Ascending aorta (tissue), 2 donors: Measurements from ENCODE around the gene DDAH1. TPM values are rescaled to one million over a fixed set of nuclear protein-coding genes. Genes with fewer than 3 reads are reported as not detected.

Experiments
- DNase-seq, 2 donors: peaks; one replicate each; pipeline ENCODE4 v3.0.0-alpha.2; 2019; ENCODE audit warnings: low spot score in 2 of 2
- H3K27ac ChIP-seq, 2 donors: fragments of 200-600 bp; sonication (generic); one replicate each; pipeline ENCODE4 v1.5.1; 2016 to 2017; ENCODE audit warnings: mild to moderate bottlenecking in 1 of 2
- H3K27me3 ChIP-seq: fragments of 200-600 bp; sonication (generic); one replicate; pipeline ENCODE4 v1.5.1; 2017
- H3K36me3 ChIP-seq, 2 donors: fragments of 200-600 bp; sonication (generic); one replicate each; pipeline ENCODE4 v1.5.1; 2016
- H3K4me1 ChIP-seq, 2 donors: fragments of 200-600 bp; sonication (generic); one replicate each; pipeline ENCODE4 v1.5.1; 2016 to 2017; ENCODE audit warnings: mild to moderate bottlenecking in 1 of 2
- H3K4me3 ChIP-seq, 2 donors: fragments of 200-600 bp; sonication (generic); one replicate each; pipeline ENCODE4 v1.5.1; 2016 to 2017; ENCODE audit warnings: mild to moderate bottlenecking in 1 of 2
- H3K9me3 ChIP-seq, 2 donors: fragments of 200-600 bp; sonication (generic); one replicate each; pipeline ENCODE4 v1.5.1; 2016
- intact Hi-C: fragments of 100-400 bp; cut with DNase I; formaldehyde crosslinking; loops from one replicate; pipeline ENCODE4 v1.15.1; 2023
- total RNA-seq: library from RNA; depleted of rRNA; stranded (reverse); fragments of >200 nt; gene quantifications from one replicate; pipeline ENCODE4 v1.1.0, GENCODE V29; 2016
- TF ChIP-seq, protein P1 (sequence below), 3 experiments: fragments of 200-600 bp in 2 of 3; fragments of 450-650 bp in 1 of 3; sonication (generic) in 2 of 3; IDR thresholded peaks; one replicate each; pipeline ENCODE4 v1.5.1; 2016 to 2019; ENCODE audit warnings: antibody characterized with exemption in 3 of 3, mild to moderate bottlenecking in 1 of 3, moderate library complexity in 1 of 3

DDAH1 gene
- total RNA-seq, 1 donor from 2014 or later: 8.5 TPM

DNA sequence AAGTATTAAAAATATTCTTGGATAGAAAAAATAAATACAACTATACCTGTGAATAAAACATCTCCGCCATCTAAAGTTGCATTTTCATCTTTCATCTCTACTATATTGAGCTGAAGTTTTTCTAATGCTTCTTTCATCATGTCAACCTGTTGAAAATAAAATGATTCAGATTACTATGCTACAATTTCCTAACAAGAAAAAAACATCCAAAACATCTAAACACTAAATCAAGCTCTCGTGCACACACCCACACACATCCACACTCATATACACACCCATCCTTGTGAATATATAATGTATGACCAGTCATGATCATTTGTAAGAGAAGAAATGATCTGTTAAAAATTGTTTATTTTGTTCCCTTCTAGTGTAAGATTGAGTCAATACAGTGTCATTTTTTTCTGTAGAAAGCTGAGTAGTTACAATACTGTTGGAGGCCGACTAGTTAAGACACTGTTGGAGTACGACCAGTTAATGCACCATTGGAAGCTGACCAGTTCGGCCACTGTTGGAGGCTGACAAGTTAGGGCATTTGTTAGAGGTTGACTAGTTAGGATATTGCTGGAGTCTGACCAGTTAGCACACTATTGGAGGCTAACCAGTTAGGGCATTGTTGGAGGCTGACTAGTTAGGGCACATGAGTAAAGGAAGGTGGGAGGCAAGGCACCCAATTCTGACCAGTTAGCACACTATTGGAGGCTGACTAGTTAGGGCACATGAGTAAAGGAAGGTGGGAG lies 106.1 kb downstream of the DDAH1 start:
- intact Hi-C loops: no loop called here
- no peaks in the 10 kb centered on the region for H3K9me3 ChIP-seq
- TF ChIP-seq, protein P1, sequence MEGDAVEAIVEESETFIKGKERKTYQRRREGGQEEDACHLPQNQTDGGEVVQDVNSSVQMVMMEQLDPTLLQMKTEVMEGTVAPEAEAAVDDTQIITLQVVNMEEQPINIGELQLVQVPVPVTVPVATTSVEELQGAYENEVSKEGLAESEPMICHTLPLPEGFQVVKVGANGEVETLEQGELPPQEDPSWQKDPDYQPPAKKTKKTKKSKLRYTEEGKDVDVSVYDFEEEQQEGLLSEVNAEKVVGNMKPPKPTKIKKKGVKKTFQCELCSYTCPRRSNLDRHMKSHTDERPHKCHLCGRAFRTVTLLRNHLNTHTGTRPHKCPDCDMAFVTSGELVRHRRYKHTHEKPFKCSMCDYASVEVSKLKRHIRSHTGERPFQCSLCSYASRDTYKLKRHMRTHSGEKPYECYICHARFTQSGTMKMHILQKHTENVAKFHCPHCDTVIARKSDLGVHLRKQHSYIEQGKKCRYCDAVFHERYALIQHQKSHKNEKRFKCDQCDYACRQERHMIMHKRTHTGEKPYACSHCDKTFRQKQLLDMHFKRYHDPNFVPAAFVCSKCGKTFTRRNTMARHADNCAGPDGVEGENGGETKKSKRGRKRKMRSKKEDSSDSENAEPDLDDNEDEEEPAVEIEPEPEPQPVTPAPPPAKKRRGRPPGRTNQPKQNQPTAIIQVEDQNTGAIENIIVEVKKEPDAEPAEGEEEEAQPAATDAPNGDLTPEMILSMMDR (IDR thresholded peaks at IDR 0.05): no peak
- no peaks in the 10 kb centered on the region for H3K27me3 ChIP-seq
- DNase-seq: no peak
- peak overlapping the region in 1 of 2 donors; percentile 19 for H3K27ac ChIP-seq
- no peaks in the 10 kb centered on the region for H3K36me3 ChIP-seq
- no peak overlapping the region for H3K4me3 ChIP-seq
- H3K4me1 ChIP-seq: peaks cover 0 to 7% of the 10 kb centered on the region in 2 donors

DNA sequence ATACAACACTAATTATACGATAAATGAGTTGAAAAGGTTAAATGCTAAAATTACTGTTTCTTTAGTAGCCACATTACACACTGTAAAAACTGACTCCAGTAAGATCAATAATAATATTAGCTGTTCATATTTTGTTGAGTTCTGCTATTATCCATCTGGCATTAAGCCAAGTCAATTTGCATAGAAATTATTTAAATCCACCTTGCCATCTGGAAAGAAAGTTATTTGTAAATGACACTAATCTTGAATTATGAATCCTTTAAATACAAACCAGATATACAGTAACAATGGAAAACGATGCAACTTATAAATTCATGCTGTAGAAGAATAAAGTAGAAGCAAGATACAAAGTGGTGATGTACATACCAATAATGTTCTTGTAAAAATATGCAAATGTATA lies 107.1 kb downstream of the DDAH1 start:
- Histone ChIP-seq H3K27ac (no peak overlapping the region), H3K4me3 (no peak overlapping the region), H3K36me3 (no peaks in the 10 kb centered on the region), H3K27me3 (no peaks in the 10 kb centered on the region), H3K9me3 (no peaks in the 10 kb centered on the region), H3K4me1 (peaks cover 0 to 4% of the 10 kb centered on the region in 2 donors)
- TF ChIP-seq, protein P1 (IDR thresholded peaks at IDR 0.05): no peak
- DNase-seq: no peak
- intact Hi-C loops: no loop called here

DNA sequence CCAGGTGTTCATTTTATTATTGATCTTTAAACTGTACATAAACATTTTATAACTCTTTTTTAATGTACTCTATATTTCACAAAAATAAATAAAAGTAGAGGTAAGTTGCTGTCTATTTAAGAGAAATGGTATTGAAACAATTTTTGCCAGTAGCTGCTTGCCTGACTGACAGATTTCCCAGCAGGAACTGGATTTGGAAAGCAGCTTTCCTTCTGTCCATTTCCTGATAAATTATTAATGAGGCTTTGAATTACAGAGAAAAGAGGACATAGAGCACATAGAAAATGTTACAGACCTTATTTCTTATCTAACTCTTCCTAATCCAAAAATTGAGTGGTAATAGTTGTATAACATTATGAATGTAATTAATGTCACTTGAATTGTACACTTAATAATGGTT lies 108.8 kb downstream of the DDAH1 start:
- Histone ChIP-seq H3K27me3 (no peaks in the 10 kb centered on the region), H3K9me3 (no peaks in the 10 kb centered on the region), H3K27ac (no peak overlapping the region), H3K36me3 (no peaks in the 10 kb centered on the region), H3K4me3 (no peak overlapping the region), H3K4me1 (peaks cover 0 to 4% of the 10 kb centered on the region in 2 donors)
- TF ChIP-seq, protein P1 (IDR thresholded peaks at IDR 0.05): no peak
- intact Hi-C loops: no loop called here
- DNase-seq: no peak

DNA sequence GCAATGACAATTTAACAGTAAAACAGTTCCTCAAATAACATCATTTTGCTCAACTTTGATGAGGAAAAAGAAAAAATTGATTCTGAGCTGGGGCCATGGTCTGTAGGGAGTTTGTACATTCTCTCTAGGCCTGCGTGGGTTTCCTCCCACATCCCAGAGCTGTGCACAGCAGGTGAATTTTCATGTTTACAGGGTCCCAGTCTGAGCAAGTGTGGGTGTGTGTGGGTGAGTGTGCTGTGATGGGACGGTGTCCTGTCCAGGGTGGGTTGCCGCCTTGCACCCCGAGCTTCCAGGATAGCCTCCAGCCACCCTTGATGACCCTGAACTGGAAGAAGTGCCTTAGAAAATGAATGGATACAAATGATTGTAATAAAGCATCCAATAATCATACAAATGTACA lies 112.9 kb downstream of the DDAH1 start:
- DNase-seq: no peak
- intact Hi-C loops: no loop called here
- no peaks in the 10 kb centered on the region for H3K27me3 ChIP-seq
- no peak overlapping the region for H3K4me3 ChIP-seq
- H3K36me3 ChIP-seq: peaks cover 0 to 23% of the 10 kb centered on the region in 2 donors
- no peaks in the 10 kb centered on the region for H3K4me1 ChIP-seq
- H3K27ac ChIP-seq: no peak overlapping the region
- H3K9me3 ChIP-seq: no peaks in the 10 kb centered on the region
- TF ChIP-seq, protein P1 (IDR thresholded peaks at IDR 0.05): no peak

DNA sequence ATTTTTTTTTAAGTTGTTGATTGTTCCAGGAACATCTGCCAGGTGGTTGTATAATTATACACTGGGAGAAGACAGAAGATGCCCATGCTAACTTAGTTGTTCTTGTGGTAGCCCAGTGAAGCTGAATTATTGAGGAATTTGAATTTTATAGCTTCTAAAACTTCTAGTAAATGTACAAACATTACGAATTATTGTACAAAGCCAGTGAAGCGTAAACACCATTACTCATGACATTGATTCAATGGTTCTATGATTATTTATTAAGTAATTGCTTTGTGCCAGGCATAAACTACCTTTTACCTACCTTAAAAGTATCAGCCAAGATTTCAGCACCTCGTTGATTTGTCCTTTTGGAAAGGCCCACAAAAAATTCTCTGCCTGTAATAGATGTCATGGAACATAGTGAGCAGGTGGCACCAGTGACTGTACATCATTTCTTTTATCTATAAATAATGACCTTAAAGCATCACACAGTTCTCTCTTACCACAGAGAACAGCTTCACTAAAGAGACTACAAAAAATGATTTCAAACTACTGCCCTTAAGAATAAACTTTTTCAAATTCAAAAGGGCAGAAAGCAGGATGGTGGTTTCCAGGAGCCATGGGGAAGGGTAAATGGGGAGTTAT lies 113.6 kb downstream of the DDAH1 start:
- Histone ChIP-seq H3K27ac (no peak overlapping the region), H3K36me3 (peaks cover 0 to 23% of the 10 kb centered on the region in 2 donors), H3K4me3 (no peak overlapping the region), H3K27me3 (no peaks in the 10 kb centered on the region), H3K4me1 (no peaks in the 10 kb centered on the region), H3K9me3 (no peaks in the 10 kb centered on the region)
- TF ChIP-seq, protein P1 (IDR thresholded peaks at IDR 0.05): no peak
- no peak for DNase-seq
- intact Hi-C loops: no loop called here
